Bronchial epithelial cell (primary cell): ENCODE data around the gene LIMK1. TPM values are rescaled to one million over a fixed set of nuclear protein-coding genes. Genes with fewer than 3 reads are reported as not detected.

Experiments used
- DNase-seq: peaks from one replicate; pipeline ENCODE4 v3.0.0-alpha.2; 2010; ENCODE audit warnings: low read depth
- FAIRE-seq: peaks from 2 replicates; lab custom pipeline; 2011; peaks lifted over from hg19 to GRCh38; lab: Jason Lieb, UNC
- H3K27me3 ChIP-seq: 2 replicates; pipeline ENCODE4 v1.5.1; 2011; ENCODE audit warnings: low read length; ENCODE audit not compliant: control insufficient read depth, insufficient read depth
- H3K36me3 ChIP-seq: 2 replicates; pipeline ENCODE4 v1.5.1; 2011; ENCODE audit warnings: low read length; ENCODE audit not compliant: control insufficient read depth, insufficient read depth
- H3K4me3 ChIP-seq: 2 replicates; pipeline ENCODE4 v1.5.1; 2011; ENCODE audit warnings: mild to moderate bottlenecking, low read depth, low read length, control low read depth
- CTCF ChIP-seq: IDR thresholded peaks from 2 replicates; pipeline ENCODE4 v1.5.1; 2011; ENCODE audit warnings: mild to moderate bottlenecking, moderate library complexity, low read length, control low read depth, inconsistent platforms; ENCODE audit not compliant: insufficient read depth, severe bottlenecking
- total RNA-seq: library from RNA; depleted of rRNA; stranded (reverse); fragments of >200 nt; gene quantifications from 2 replicates; pipeline ENCODE4 v1.2.1, GENCODE V29; 2014

Gene LIMK1
- total RNA-seq, 1 donor from 2014 or later, result 11.6 TPM

DNA sequence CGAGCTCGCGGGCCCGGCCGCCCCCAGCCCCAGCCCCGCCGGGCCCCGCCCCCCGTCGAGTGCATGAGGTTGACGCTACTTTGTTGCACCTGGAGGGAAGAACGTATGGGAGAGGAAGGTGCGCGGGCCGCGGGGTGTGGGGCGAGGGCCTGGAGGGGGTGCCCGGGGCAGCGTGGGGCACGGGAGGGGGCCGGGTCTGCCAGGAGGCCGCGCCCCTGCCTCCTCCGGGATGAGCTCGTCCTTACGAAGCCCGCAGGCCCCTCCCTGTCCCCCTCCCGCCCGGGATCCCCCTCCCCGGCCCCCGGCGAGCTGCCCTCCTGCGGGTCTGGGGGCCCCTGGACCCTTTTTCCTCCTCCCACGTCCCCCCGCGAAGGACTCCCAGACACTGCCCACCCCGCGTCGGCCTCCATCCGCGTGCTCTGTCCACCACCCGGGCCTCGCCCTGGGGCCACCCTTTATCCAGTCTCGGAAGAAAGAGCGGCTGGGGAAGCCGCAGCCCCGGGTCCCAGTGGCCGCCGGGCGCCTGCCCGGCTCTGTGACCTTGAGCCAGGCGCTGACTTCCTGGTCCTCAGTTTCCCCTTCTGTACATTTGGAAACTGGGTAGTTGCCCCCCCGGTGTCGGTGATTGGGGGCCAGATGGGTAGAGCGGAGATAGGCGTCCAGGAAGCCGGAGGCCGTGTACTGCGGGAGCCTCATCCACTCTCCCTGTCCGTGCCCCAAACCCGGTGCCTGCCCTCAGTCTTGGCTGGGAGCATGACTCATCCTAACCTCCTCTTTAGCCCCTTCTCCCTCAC lies 521 bp downstream of the LIMK1 start:
- H3K27me3 ChIP-seq, result no peaks in the 10 kb centered on the region
- H3K4me3 ChIP-seq, result peak overlapping the region; percentile 68
- peaks cover 5% of the 10 kb centered on the region for H3K36me3 ChIP-seq
- DNase-seq, result peak; percentile 30
- TF ChIP-seq CTCF, result no peak
- FAIRE-seq, result no peak

GRCh38 chr7:74084722-74085578 lies 1.3 kb downstream of the LIMK1 start:
- FAIRE-seq, result no peak

GRCh38 chr7:74087791-74088453 lies 4.3 kb downstream of the LIMK1 start:
- no peak for TF ChIP-seq CTCF
- no peak for FAIRE-seq
- Histone ChIP-seq H3K27me3 (no peaks in the 10 kb centered on the region), H3K4me3 (no peak overlapping the region), H3K36me3 (peaks cover 6% of the 10 kb centered on the region)
- DNase-seq, result no peak

More at GRCh38 chr7:74084722-74085578, 1.3 kb downstream of the LIMK1 start:
- DNase-seq, result no peak
- Histone ChIP-seq H3K27me3 (no peaks in the 10 kb centered on the region), H3K36me3 (peaks cover 5% of the 10 kb centered on the region), H3K4me3 (peak overlapping the region; percentile 68)
- no peak for TF ChIP-seq CTCF

DNA sequence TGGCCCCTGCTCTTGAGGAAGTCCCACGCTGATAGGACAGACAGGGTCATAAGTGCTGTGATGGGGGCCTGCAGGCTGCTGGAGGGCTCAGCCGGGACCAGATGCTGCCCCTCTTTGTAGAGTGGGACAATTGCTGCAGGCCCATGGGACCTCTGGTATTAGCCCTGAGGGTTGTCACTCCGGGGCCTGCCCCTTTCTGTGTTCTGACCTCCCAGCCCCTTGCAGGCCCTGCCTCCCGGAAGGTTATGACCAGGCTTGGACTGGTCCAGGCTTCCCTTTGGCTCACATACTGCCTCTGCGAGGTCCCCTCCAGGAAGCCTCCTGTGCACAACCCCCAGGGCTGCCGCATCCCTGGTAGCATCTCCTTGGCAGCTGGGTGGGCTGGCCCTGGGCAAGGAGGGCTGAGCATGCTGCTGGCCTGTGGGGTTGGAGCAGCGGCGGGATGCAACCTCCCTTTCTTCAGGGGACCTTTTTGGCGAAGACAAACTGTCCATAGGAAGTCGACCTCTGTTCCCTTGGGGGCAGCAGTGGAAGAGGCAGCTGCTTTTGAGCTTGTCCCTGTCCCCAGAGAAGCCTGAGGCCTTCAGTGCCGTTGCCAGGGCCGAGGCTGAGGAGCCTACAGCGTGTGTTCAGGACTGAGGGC lies 8.8 kb downstream of the LIMK1 start:
- Histone ChIP-seq H3K27me3 (no peaks in the 10 kb centered on the region), H3K36me3 (peaks cover 8% of the 10 kb centered on the region), H3K4me3 (no peak overlapping the region)
- no peak for TF ChIP-seq CTCF
- DNase-seq (no peak), FAIRE-seq (no peak)

DNA sequence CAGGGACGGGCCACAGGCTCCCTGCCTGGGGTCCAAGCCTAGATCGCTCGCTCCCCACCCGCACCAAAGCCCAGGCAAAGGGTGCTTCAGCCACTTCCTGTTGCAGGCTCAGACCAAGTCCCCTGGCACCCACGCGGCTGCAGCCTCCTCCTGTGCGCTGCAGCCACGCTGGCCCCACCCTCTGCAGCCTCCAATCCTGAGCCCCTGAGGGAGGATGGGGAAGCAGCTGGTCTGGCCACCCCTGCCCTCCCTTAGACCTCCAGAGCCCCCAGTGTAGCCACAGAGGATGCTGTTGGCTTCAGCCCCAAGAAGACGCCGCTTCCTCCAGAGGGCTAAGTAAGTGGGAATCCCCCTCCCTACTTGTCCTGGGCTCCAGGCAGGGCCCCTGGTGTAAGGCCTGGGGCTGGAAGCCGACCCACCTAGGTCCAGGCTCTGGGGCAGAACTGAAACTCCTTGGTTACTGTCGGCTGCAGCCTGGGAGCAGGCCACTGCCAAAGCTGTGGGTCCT lies 9.4 kb downstream of the LIMK1 start:
- TF ChIP-seq CTCF, result no peak
- DNase-seq (no peak), FAIRE-seq (no peak)
- Histone ChIP-seq H3K27me3 (no peaks in the 10 kb centered on the region), H3K4me3 (no peak overlapping the region), H3K36me3 (peaks cover 8% of the 10 kb centered on the region)
